SKM-1 (cell line): Measurements from ENCODE around the gene PPIL6.

ENCODE experiments used
- DNase-seq: peaks from one replicate; lab custom pipeline; 2025; ENCODE audit not compliant: unreplicated experiment; lab: John Stamatoyannopoulos, UW

The PPIL6 gene

GRCh38 chr6:109440331-109441068, at the start of gene PPIL6, which contains the start of gene SMPD2:
PPIL6 (minus strand) TSS chr6:109440628; CDS start chr6:109440590, 38 bp downstream.
SMPD2 (plus strand) TSS chr6:109440724; CDS start chr6:109441122, 398 bp downstream.
- peak; percentile 59 for DNase-seq

DNA sequence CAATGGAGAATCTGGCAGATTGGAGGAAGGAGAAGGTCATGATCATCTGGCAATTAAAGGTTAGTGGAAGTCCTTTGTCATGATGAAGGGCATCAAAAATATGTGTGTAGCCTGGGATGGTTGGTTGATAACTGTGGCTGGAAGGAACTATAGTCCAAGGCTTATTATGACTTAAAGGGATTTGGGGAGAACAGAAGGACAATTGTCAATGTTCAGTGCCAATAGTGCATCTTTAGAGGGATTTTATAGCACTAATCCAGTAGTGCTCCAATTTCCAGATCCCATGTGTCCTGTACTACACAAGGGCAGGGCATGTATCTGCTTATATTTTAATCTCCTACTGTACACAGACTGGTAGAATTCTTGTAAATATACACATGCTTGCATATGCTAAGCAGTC, 47.6 kb upstream of the PPIL6 start:
- DNase-seq, result no peak

DNA sequence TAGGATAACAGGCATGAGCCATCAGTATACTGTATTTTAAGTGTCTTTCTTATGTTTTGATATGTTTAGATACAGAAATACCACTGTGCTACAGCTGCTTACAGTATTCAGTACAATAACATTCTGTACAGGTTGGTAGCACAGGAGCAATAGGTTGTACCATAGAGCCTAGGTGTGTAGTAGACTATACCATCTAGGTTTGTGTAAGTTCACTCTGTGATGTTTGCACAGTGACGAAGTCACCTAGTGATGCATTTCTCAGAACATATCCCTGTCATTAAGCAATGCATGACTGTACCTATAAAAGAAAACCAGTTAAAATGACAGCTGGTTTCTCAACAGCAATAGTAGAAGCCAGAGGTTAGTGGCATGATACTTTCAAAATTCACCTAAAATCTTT, 45.6 kb upstream of the PPIL6 start:
- no peak for DNase-seq

- DNase-seq, result no peak
These were observed 45.0 kb upstream of the PPIL6 start for GRCh38 chr6:109485266-109485935.

DNA sequence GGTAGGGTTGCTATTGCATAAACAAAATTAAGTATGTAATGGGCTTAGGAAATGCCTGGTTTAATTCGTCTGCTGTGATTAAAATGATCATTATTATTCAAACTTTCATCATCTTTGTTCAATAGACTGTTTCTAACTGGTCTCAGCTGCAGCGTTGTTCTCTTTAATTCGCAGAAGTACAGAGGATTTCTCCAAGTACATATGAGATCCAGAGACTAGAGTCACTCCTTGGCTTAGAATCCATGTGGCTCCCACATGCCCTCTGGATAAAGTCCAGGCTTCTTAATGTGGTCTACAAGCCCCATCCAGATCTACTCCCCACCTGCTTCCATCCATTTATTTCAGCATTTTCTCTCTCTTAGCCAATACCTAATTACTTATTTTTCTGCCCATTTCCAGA, 43.7 kb upstream of the PPIL6 start:
- DNase-seq, result no peak

DNA sequence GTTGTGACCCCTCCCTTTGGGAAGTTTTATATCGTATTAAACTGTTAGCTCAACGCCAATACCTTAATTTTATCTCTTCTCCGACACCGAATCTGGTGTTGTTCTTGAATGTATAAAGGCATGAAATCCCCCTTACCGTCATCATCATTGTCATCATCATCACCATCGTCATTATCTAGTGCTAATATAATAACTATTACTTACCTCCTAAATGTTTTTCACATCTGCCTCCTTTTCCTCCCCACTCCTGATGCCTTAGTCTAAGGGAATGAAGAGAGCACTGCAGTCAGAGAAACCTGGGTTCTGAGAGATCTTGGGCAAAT, 43.3 kb upstream of the PPIL6 start:
- no peak for DNase-seq

GRCh38 chr6:109482905-109483734, 42.7 kb upstream of the PPIL6 start, which contains the start of gene ZBTB24:
ZBTB24 (minus strand) TSS chr6:109483219; CDS start chr6:109482026, 1,193 bp downstream.
- peak; percentile 74 for DNase-seq

- no peak for DNase-seq
These were observed 40.6 kb upstream of the PPIL6 start for GRCh38 chr6:109480993-109481480.

GRCh38 chr6:109478841-109479624, 38.6 kb upstream of the PPIL6 start:
- DNase-seq, result no peak

DNA sequence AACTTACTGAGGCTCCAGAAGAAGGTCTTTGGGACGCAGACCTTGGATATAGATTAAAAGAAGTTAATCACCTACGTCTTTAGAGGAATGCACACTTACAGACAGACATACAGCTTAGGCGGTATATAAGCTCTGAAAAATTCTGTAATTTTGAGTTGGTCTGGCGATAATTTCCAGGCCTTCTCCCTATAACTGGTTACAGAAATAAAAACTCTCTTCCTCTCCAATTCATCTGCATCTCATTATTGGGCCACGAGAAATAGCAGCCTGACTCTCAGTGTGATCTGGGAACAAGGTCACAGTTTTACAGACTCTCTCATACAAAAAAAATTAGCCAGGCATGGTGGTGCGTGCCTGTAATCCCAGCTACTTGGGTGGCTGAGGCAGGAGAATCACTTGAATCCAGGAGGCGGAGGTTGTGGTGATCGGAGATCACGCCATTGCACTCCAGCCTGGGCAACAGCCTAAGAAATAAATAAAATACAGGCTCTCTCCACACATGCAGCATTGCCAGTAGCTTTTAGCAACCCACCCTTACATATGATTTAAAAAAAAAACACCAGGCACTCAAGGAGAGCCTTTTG, 37.9 kb upstream of the PPIL6 start:
- DNase-seq, result no peak

- no peak for DNase-seq
These were observed 37.3 kb upstream of the PPIL6 start for GRCh38 chr6:109477725-109478124.

GRCh38 chr6:109477184-109477583, 36.8 kb upstream of the PPIL6 start:
- DNase-seq, result no peak

- no peak for DNase-seq
These were observed 35.2 kb upstream of the PPIL6 start for GRCh38 chr6:109475625-109476024.

- no peak for DNase-seq
These were observed 34.6 kb upstream of the PPIL6 start for GRCh38 chr6:109474995-109475394.

DNA sequence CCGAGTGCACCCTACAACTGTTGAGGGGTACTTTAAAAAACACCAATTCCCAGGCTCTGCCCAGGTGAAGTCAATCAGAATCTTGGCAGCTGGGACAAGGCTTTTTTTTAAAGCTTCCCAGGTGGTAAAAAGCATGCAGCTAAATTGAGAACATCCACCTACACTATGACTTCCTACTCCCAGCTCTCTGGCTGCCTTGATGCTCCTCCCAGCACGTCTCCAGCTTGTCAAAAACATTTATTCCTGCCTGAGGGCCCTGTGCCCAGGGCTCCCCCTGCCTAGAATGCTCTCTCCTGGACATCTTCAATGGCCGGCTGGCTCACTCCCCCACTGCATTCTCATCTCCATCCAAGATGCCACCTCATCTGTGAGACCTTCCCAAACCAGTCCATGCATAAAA, 32.7 kb upstream of the PPIL6 start:
- DNase-seq, result no peak

DNA sequence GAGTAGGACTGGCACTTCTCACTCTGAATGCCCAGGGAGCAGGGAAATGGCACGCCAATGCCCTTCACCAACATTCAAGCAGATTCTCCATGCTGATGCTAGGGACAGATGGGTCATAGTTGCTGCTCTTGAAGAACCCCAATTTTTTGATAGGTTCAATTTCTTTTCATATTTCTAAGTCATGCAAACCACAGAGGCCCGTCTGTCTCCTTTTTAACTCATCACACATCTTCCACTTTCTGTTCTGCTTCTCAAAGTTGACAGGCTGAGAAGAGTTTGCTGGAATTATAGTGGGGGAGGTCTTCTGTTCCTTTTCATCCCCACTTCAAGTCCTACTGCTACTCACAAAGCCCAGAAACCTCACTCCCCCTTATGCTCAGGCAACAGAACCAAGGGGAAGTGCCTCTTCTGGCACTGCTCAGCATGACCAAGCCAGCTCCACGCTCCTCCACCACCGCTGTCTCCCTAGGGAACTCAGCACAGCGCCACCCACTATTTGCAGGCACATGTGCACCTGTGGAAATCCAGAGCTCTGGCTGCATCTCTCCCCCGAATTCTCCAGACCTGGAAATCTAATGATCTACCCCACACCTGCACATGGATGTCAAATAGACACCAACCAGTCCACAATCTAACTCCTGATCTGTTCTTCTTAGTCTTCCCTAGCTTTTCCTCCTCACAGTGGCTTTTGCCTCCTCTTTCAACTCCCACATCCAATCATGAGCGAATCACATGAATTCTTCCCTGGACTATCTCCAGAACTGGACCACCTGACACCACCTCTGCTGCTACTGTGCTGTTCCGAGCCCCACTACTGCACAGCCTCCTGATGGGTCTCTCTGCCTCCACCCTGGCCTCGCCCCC, 31.9 kb upstream of the PPIL6 start:
- no peak for DNase-seq

DNA sequence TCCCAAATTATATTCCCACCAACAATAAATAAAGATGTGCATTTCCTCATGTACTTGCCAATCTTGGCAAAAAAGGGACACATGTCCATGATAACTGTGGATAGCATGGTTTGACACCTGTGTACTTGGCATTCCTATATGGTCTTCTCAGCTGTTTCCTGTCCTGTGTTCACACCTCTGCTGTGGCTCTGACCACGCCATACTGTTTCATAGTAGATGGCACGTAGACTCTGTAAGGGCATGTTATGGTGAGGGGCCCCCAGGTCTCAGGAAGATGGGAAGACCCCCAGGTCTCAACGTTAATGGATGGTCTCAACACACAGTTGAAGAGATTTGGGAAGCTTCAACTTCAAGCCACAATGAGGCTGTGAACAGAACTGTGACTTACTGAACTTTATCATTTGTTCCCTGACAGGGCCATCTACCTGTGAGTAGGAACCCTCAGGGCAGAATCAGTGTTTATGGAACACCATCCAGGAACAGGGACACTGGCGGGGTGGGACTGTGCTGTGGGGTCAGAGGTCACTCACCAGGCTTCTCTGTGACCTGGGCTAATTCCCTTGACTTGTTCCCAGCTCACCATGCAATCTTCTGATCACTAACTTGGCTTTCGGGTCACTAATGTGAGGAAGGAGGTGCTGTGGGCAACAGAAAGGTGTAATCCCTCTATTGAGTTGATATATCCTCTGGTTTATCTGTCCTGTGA, 30.8 kb upstream of the PPIL6 start:
- DNase-seq, result no peak

DNA sequence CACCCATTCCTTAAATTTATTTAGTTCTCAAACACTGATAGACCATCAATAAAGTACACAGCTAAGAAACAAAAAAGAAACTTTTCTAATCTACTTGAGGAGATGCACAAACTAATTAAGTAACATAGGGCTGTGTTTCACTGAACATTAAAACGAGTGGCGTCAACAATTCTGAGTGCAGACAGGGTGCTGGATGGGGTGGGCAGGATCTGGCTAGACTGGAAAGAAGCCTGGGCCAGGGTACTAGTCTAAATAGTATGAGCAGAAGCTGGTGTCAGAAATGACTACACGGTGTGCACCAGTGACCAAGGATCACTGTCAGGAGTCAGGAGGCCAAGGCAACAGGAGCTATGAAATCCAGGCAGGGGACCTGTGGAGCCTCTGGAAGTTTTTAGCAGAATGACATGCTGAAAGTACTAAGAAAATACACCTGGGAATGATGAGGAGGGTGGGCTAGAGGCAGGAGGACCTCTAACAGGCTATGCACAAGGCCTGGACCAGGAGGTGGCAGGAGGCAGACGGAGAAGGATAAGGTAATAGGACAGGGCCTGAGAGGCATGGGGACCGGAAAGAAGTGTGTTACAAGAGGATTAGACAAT, 29.3 kb upstream of the PPIL6 start:
- no peak for DNase-seq
